Parathyroid adenoma (tissue), 2 donors: Measurements from ENCODE around the gene ANKRD13A.
"Not testable (repeated sequence)": the region's sequence is repeated elsewhere in the genome, so short reads cannot be mapped to it uniquely, and the experiment has no call there.

ENCODE experiments used
- H2AFZ ChIP-seq: fragments of 300-600 bp; sonication (generic); one replicate; pipeline ENCODE4 v1.7.0; 2017; ENCODE audit warnings: antibody characterized with exemption, mild to moderate bottlenecking
- H3K27ac ChIP-seq: fragments of 300-600 bp; sonication (generic); one replicate; pipeline ENCODE4 v1.7.0; 2017
- H3K27me3 ChIP-seq: fragments of 300-600 bp; sonication (generic); one replicate; pipeline ENCODE4 v1.7.0; 2017; ENCODE audit warnings: low read length; ENCODE audit not compliant: control insufficient read depth, insufficient read depth
- H3K36me3 ChIP-seq: fragments of 300-600 bp; sonication (generic); one replicate; pipeline ENCODE4 v1.7.0; 2017; ENCODE audit warnings: low read length; ENCODE audit not compliant: control insufficient read depth, insufficient read depth
- H3K4me1 ChIP-seq: fragments of 300-600 bp; sonication (generic); one replicate; pipeline ENCODE4 v1.7.0; 2017; ENCODE audit warnings: control low read depth
- H3K4me2 ChIP-seq: fragments of 300-600 bp; sonication (generic); one replicate; pipeline ENCODE4 v1.7.0; 2017; ENCODE audit warnings: low read length
- H3K4me3 ChIP-seq: fragments of 300-600 bp; sonication (generic); one replicate; pipeline ENCODE4 v1.7.0; 2017; ENCODE audit warnings: low read depth, low read length
- H3K79me2 ChIP-seq: fragments of 300-600 bp; sonication (generic); one replicate; pipeline ENCODE4 v1.7.0; 2017; ENCODE audit warnings: control low read depth
- H3K9ac ChIP-seq: fragments of 300-600 bp; sonication (generic); one replicate; pipeline ENCODE4 v1.7.0; 2017; ENCODE audit warnings: mild to moderate bottlenecking
- H3K9me3 ChIP-seq: fragments of 300-600 bp; sonication (generic); one replicate; pipeline ENCODE4 v1.7.0; 2017; ENCODE audit warnings: low read length; ENCODE audit not compliant: control insufficient read depth
- CTCF ChIP-seq: fragments of 300-600 bp; sonication (generic); IDR thresholded peaks from one replicate; pipeline ENCODE4 v1.7.0; 2017; ENCODE audit warnings: antibody characterized with exemption, mild to moderate bottlenecking
- donor health status: primary hyperparathyroidism.

Gene ANKRD13A

GRCh38 chr12:110058875-110059615 lies 59.8 kb downstream of the ANKRD13A start:
- no peak overlapping the region for H3K4me2 ChIP-seq
- no peaks in the 10 kb centered on the region for H3K36me3 ChIP-seq
- H3K27ac ChIP-seq = no peak overlapping the region
- H2AFZ ChIP-seq = no peak overlapping the region
- H3K27me3 ChIP-seq = no peaks in the 10 kb centered on the region
- H3K4me3 ChIP-seq = no peak overlapping the region
- no peak for TF ChIP-seq CTCF
- no peak overlapping the region for H3K9ac ChIP-seq
- H3K79me2 ChIP-seq = no peaks in the 10 kb centered on the region
- no peaks in the 10 kb centered on the region for H3K9me3 ChIP-seq
- no peaks in the 10 kb centered on the region for H3K4me1 ChIP-seq

- H2AFZ ChIP-seq = no peak overlapping the region
- TF ChIP-seq CTCF = no peak
- no peaks in the 10 kb centered on the region for H3K27me3 ChIP-seq
- no peaks in the 10 kb centered on the region for H3K4me1 ChIP-seq
- no peaks in the 10 kb centered on the region for H3K9me3 ChIP-seq
- no peak overlapping the region for H3K4me3 ChIP-seq
- no peak overlapping the region for H3K27ac ChIP-seq
- H3K36me3 ChIP-seq = no peaks in the 10 kb centered on the region
- H3K79me2 ChIP-seq = no peaks in the 10 kb centered on the region
- no peak overlapping the region for H3K9ac ChIP-seq
- H3K4me2 ChIP-seq = no peak overlapping the region
These were observed 60.4 kb downstream of the ANKRD13A start for GRCh38 chr12:110059651-110060000.

GRCh38 chr12:110062241-110062640 lies 63.0 kb downstream of the ANKRD13A start:
- TF ChIP-seq CTCF = no peak
- Histone ChIP-seq H3K4me1 (no peaks in the 10 kb centered on the region), H3K4me3 (no peak overlapping the region), H3K4me2 (no peak overlapping the region), H3K36me3 (no peaks in the 10 kb centered on the region), H3K9me3 (no peaks in the 10 kb centered on the region), H3K27me3 (no peaks in the 10 kb centered on the region), H3K9ac (no peak overlapping the region), H3K79me2 (no peaks in the 10 kb centered on the region), H3K27ac (no peak overlapping the region), H2AFZ (no peak overlapping the region)

GRCh38 chr12:110065540-110065939 lies 66.3 kb downstream of the ANKRD13A start:
- no peak for TF ChIP-seq CTCF
- H3K9me3 ChIP-seq = no peaks in the 10 kb centered on the region
- H3K4me2 ChIP-seq = no peak overlapping the region
- no peak overlapping the region for H3K4me3 ChIP-seq
- no peak overlapping the region for H3K27ac ChIP-seq
- H3K9ac ChIP-seq = no peak overlapping the region
- H3K36me3 ChIP-seq = no peaks in the 10 kb centered on the region
- no peaks in the 10 kb centered on the region for H3K27me3 ChIP-seq
- no peak overlapping the region for H2AFZ ChIP-seq
- H3K79me2 ChIP-seq = no peaks in the 10 kb centered on the region
- H3K4me1 ChIP-seq = no peaks in the 10 kb centered on the region

GRCh38 chr12:110067531-110067930 lies 68.3 kb downstream of the ANKRD13A start:
- Histone ChIP-seq H2AFZ (no peak overlapping the region), H3K4me1 (no peaks in the 10 kb centered on the region), H3K9me3 (no peaks in the 10 kb centered on the region), H3K36me3 (no peaks in the 10 kb centered on the region), H3K79me2 (no peaks in the 10 kb centered on the region), H3K27me3 (no peaks in the 10 kb centered on the region), H3K27ac (no peak overlapping the region), H3K9ac (no peak overlapping the region), H3K4me2 (no peak overlapping the region), H3K4me3 (no peak overlapping the region)
- TF ChIP-seq CTCF = no peak

GRCh38 chr12:110068115-110068514 lies 68.9 kb downstream of the ANKRD13A start:
- not testable (repeated sequence) for H3K4me3 ChIP-seq

More at GRCh38 chr12:110068115-110068514, 68.9 kb downstream of the ANKRD13A start:
- H3K9ac ChIP-seq, H3K79me2 ChIP-seq, H3K27ac ChIP-seq, H2AFZ ChIP-seq, H3K9me3 ChIP-seq, H3K4me2 ChIP-seq, H3K4me1 ChIP-seq, H3K27me3 ChIP-seq, H3K36me3 ChIP-seq: not testable (repeated sequence)
